GM10266 (cell line): ENCODE results near the gene PTPRC.

Experiments
- DNase-seq: peaks from one replicate; pipeline ENCODE4 v3.0.0; 2012; ENCODE audit errors: extremely low spot score
- TF ChIP-seq, protein P1 (sequence below): IDR thresholded peaks from 2 replicates; pipeline ENCODE4 v1.5.1; 2012; ENCODE audit warnings: mild to moderate bottlenecking, low read depth; ENCODE audit not compliant: control insufficient read depth, insufficient read depth; ENCODE audit errors: missing control alignments

The PTPRC gene

DNA sequence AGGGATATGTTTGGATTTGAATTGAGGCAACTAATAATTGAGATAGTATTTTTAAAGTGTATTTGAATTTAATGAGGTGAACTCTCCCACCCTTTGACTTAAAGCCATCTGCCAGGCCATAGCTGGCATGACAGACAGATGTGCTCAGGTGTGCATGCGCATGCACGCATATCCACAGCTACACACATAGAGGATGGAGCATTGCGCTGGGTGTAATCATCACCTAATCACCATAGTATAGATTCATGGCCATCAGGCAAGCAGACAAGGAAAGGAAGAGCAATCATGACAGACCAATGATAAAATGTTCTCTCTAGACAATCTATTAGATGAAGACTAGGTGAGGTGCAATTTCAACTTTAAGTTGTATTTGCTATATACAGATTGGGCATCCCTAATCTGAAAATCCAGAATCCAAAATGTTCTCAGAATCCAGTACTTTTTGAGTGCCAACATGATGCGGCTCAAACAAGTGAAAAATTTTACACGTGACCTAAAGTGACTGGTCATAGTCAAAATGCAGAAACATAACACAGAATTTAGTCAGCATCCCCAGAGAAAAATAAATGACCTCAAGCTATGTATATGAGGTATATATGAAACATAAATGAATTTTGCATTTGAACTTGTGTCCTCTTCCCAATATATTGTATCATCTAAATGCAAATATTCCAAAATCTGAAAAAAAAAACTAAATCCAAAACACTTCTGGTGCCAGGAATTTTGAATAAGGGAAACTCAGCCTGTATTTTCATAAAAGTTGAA is 70.1 kb downstream of the PTPRC start:
- DNase-seq = no peak
- TF ChIP-seq, protein P1, sequence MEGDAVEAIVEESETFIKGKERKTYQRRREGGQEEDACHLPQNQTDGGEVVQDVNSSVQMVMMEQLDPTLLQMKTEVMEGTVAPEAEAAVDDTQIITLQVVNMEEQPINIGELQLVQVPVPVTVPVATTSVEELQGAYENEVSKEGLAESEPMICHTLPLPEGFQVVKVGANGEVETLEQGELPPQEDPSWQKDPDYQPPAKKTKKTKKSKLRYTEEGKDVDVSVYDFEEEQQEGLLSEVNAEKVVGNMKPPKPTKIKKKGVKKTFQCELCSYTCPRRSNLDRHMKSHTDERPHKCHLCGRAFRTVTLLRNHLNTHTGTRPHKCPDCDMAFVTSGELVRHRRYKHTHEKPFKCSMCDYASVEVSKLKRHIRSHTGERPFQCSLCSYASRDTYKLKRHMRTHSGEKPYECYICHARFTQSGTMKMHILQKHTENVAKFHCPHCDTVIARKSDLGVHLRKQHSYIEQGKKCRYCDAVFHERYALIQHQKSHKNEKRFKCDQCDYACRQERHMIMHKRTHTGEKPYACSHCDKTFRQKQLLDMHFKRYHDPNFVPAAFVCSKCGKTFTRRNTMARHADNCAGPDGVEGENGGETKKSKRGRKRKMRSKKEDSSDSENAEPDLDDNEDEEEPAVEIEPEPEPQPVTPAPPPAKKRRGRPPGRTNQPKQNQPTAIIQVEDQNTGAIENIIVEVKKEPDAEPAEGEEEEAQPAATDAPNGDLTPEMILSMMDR = no peak

DNA sequence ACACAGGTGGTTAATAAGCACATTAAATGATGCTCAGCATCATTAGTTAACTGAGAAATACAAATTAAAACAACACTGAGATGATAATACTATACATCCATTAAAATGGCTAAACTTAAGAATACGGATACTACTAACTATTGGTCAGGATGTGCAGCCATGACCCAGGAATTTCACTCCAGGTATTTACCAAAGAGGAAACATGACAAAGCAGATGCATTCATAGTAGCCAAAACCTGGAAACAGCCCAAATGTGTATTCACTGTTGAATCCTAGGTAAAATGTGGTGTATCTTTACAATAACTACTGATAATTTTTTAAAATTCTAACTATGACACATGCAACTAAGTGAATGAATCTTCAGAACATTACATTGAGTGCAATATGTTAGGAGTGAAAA is 73.0 kb downstream of the PTPRC start:
- no peak for DNase-seq
- TF ChIP-seq, protein P1 = no peak

DNA sequence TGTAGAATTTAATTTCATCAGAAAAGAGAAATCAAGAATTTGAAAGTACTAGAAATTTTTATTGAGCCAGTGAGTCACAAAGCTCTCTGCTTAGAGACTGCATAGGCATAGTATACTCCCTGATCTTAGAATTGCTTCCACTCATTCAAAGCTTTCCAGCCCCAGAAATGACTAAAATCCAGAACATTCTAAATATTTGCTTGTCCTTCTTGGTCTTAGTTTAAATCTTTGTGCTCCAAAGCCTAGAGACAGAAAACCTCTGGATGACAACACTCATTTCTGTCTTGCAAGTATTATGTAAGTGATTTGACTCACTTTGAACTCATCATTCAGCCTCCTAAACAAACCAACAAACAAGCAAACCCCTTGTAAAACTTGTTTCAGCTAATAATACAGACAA is 74.2 kb downstream of the PTPRC start:
- TF ChIP-seq, protein P1 = no peak
- no peak for DNase-seq

DNA sequence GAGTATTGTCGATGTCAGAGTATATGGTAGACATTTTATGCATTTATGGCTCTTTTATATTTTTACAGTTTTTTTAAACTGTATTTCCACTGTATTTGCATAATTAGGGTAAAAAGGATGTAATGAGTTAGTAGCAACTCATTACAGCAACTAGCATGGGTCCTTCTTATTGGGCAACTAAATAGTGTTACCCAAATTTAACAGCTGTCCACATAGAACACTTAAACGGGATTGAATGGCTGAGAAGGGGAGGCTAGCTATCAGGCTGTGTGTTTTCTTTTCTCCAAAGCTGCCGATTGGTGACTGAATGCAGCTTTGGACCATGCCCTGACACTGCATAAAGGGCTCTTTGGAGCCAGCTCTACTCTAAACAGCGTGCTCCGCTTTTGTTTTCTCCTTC is 75.4 kb downstream of the PTPRC start:
- TF ChIP-seq, protein P1 = no peak
- no peak for DNase-seq

DNA sequence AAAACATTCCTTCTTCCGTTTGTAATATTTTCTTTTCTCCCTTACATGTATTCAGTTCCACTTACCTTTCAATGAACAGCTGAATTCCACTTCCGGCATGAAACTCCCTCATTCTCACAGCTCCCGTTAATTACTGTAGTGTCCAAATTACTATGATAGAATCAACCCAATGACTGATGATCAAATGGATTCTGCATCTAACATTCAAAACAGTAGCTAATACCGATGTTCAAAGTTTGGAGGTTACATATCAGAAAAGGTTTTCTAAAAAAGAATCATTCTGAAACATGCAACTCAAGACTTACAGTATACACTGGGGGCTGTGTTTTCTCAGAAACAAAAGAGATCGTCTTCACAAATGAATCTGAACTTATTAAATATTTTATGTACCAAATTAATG is 77.2 kb downstream of the PTPRC start:
- TF ChIP-seq, protein P1 = no peak
- DNase-seq = no peak

DNA sequence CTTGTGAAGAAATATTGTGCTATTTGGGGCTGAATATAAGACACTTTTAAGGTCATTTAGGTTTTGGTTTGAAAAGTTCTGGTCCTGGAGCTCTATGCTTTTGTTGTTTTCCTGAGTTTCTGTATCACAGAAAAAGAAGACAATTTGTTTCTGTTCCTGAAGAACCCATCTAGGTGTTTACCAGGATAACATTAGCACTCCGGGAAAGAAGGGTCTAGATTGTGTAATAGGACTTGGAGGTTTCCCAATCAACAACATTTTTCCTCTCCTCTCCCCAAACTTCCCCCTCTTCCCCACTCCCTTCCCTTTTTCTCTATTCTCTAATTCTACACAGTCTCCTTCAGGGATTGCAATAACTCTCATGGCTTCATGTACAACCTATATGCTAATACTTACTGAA is 78.7 kb downstream of the PTPRC start:
- DNase-seq = no peak
- TF ChIP-seq, protein P1 = no peak

DNA sequence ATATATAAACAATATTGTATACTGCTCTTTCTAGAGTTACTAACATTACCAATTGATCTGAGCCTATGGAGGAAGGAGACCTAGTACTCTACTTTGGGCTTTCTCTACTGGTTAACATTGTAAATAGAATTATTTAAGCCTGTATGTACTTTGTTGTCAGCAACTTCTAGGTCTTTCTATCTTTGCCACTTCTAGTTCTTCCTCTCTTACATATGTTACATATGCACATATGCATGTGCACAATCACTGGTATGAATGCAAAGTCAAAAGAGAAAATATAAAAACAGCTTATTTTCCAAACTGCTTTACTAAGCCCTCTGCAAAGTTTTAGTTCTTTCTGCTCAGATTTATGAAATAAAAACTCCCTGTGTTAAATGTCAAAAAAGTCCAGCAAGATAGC is 84.3 kb downstream of the PTPRC start:
- no peak for DNase-seq
- TF ChIP-seq, protein P1 = no peak
